ENCODE measurements around the gene TBC1D5.
"Not testable (repeated sequence)": the region's sequence is repeated elsewhere in the genome, so short reads cannot be mapped to it uniquely, and the experiment has no call there.

Gene TBC1D5

DNA sequence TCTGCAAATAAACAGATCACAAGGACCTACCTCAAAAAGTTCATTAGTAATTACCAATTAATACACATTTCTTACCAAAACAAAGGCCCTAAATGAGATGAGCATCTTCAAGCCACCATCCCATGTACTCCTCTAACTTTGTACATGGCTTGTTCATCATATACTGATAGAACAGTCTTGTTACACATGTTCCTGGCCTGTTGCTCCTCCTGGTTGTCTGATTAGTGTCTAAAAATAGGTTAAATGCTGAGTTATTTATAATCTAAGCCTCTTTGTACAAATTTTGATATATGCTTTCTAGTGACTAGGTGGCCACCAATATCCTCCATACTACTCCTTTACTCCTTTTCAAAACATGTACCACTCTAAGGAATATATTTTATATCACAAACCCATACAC, 25.0 kb downstream of the TBC1D5 start:
- no peak for DNase-seq (ENCODE audit: low read depth)
- TF ChIP-seq, protein P1, sequence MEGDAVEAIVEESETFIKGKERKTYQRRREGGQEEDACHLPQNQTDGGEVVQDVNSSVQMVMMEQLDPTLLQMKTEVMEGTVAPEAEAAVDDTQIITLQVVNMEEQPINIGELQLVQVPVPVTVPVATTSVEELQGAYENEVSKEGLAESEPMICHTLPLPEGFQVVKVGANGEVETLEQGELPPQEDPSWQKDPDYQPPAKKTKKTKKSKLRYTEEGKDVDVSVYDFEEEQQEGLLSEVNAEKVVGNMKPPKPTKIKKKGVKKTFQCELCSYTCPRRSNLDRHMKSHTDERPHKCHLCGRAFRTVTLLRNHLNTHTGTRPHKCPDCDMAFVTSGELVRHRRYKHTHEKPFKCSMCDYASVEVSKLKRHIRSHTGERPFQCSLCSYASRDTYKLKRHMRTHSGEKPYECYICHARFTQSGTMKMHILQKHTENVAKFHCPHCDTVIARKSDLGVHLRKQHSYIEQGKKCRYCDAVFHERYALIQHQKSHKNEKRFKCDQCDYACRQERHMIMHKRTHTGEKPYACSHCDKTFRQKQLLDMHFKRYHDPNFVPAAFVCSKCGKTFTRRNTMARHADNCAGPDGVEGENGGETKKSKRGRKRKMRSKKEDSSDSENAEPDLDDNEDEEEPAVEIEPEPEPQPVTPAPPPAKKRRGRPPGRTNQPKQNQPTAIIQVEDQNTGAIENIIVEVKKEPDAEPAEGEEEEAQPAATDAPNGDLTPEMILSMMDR (IDR thresholded peaks at IDR 0.05; ENCODE audit: insufficient read depth, low read depth, low read length, missing control alignments): no peak
- H3K4me3 ChIP-seq (ENCODE audit: low read depth, low read length): no peak overlapping the region

DNA sequence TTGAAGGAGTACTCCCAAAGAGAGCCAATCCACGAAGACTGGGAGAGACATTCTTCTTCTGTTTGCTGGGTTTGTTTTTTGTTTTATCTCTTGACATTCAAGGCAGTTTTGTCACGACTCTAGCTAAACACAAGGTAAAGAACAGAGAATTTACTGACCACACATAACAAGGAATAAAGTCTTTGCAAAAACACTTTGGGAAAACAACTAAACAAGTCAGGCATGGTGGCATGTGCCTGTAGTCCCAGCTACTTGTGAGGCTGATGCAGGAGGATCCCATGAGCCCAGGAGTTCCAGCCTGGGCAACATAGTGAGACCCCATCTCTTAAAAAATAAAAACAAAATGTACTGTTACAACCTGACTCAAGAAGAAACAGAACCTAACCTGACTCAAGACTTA, 28.0 kb downstream of the TBC1D5 start:
- TF ChIP-seq, protein P1 (IDR thresholded peaks at IDR 0.05; ENCODE audit: insufficient read depth, low read depth, low read length, missing control alignments): no peak
- DNase-seq (ENCODE audit: low read depth): no peak
- no peak overlapping the region for H3K4me3 ChIP-seq (ENCODE audit: low read depth, low read length)

DNA sequence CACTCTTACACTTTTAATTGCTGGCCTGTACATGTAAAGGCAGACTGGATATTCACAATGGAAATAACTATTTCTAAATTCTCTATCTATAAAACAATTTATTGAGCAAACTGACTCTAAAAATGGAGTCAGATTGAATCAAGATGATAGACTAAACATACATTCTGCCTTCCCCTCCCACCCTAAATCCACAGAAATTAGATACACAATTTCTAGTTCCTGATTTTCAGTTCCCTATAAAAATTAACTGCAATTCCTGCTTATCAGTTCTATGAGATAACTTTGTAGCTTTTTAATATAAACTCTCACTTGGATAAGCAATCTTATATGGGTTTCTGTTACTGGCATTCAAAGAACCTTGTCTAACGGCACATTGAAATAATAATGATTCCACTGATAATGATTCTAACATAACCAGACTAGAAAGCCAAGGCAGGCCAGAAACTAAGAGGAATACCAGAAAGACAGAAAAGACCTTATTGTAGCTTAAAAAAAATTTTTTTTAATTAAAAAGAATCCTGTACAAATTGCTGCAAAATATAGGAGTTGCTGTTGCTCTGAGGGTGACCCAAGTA, 33.1 kb downstream of the TBC1D5 start:
- no peak for DNase-seq (ENCODE audit: low read depth)
- no peak overlapping the region for H3K4me3 ChIP-seq (ENCODE audit: low read depth, low read length)
- TF ChIP-seq, protein P1 (IDR thresholded peaks at IDR 0.05; ENCODE audit: insufficient read depth, low read depth, low read length, missing control alignments): no peak

DNA sequence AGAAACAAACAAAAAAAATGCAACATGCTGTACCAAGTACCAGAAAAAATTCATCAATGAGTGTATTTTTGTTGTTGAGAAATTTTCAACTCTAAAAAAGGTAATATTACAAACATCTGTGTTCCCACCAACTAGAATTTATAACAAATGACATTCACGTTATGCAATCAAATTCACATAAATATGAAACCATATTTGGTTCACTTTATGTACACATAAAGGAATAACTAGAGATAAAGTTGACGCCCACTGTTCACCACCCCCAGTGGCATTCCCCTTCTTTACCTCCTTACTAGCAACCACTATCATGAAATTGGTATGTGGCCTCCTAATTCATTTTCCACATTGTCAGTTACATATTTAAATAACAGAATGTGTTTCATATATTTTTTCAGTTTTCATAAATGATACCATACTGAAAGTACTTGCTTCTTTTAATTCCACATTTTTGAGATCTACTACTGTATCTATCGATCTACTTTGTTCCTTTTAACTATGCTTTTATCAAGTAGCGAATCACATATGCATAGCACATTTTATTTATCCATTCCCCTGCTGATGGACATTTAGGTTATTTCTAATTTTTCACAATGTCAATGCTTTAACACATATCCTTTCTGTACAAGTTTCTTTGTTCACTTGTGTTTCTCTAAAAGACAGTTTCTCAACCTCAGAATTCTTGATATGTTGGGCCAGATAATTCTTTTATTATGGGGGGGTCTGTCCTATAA, 34.5 kb downstream of the TBC1D5 start:
- no peak for DNase-seq (ENCODE audit: low read depth)
- H3K4me3 ChIP-seq (ENCODE audit: low read depth, low read length): no peak overlapping the region
- TF ChIP-seq, protein P1 (IDR thresholded peaks at IDR 0.05; ENCODE audit: insufficient read depth, low read depth, low read length, missing control alignments): no peak

DNA sequence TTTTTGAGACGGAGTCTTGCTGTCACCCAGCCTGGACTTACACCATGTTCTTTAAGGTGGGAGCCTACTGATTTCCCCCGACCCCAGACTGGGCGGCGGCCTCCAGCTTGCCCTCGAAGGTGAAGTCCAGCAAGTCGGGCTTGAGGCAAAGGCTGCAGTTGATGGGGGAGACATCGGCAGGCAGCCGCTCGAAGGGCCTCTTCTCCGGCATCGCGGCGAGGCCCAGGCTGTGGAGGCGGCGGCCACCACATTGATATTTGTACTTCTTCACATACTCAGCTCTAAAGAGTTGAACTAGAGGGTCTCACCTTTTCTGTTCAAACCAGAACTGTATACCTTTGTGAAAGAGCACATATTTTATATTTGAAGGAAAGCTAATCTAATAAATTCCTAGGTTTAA, 36.4 kb downstream of the TBC1D5 start:
- not testable (repeated sequence) for DNase-seq (ENCODE audit: low read depth); H3K4me3 ChIP-seq (ENCODE audit: low read depth, low read length)

DNA sequence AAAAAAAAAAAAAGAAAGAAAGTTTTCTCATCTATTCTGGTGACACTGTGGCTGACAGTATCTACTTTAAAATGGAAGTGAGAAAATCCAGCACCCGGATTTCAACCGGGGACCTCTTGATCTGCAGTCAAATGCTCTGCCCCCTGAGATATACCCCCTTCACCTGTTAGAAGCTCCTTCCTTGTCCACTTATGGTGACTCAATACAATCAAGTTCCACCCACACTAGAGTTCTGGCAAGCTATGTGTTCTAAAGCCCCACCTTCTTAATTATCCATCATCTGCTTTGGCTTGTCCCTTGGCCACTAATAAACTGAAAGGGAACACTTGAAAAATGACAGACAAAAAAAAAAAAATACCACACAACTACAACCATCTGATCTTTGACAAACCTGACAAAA, 42.6 kb downstream of the TBC1D5 start:
- H3K4me3 ChIP-seq (ENCODE audit: low read depth, low read length); DNase-seq (ENCODE audit: low read depth): not testable (repeated sequence)

DNA sequence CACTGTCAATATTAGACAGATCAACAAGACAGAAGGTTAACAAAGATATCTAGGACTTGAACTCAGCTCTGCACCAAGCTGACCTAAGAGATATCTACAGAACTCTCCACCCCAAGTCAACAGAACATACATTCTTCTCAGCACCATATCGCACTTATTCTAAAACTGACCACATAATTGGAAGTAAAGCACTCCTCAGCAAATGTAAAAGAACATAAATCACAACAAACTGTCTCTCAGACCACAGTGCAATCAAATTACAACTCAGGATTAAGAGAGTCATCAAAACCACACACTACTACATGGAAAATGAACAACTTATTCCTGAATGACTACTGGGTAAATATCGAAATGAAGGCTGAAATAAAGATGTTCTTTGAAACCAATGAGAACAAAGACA, 46.8 kb downstream of the TBC1D5 start:
- DNase-seq (ENCODE audit: low read depth); H3K4me3 ChIP-seq (ENCODE audit: low read depth, low read length): not testable (repeated sequence)

DNA sequence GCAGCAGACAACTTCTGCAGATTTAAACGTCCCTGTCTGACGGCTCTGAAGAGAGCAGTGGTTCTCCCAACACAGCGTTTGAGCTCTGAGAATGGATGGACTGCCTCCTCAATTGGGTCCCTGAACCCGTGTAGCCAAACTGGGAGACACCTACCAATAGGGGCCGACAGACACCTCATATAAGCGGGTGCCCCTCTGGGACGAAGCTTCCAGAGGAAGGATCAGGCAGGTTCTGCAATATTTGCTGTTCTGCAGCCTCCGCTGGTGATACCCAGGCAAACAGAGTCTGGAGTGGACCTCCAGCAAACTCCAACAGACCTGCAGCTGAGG, 48.8 kb downstream of the TBC1D5 start:
- not testable (repeated sequence) for DNase-seq (ENCODE audit: low read depth); H3K4me3 ChIP-seq (ENCODE audit: low read depth, low read length)

DNA sequence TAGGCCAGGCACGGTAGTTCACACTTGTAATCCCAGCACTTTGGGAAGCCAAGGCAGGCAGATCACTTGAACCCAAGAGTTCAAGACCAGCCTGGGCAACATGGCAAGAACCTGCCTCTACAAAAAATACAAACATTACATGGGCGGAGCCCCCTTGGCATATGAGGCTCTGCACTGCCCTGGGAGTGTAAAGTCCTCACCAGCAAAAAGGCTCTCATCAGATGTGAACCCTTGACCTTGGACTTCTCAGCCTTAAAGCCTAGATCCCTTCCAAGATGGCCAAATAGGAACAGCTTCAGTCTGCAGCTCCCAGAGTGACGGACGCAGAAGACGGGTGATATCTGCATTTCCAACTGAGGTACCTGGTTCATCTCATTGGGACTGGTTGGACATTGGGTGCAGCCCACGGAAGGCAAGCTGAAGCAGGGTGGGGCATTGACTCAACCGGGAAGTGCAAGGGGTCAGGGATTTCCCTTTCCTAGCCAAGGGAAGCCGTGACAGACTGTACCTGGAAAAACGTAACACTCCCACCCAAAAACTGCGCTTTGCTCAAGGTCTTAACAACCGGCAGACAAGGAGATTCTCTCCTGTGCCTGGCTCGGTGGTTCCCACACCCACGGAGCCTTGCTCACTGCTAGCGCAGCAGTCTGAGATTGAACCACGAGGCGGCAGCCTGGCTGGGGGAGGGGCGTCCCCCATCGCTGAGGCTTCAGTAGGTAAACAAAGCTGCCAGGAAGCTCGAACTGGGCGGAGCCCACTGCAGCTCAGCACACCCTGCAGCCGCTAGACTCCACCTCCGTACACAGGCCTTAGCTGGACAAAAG, 49.4 kb downstream of the TBC1D5 start:
- DNase-seq (ENCODE audit: low read depth); H3K4me3 ChIP-seq (ENCODE audit: low read depth, low read length): not testable (repeated sequence)

All from GM12865 (cell line).